HG03280 (cell line): ENCODE results near the gene AUNIP.
"Not testable (repeated sequence)": the region's sequence is repeated elsewhere in the genome, so short reads cannot be mapped to it uniquely, and the experiment has no call there.

Experiments used
- ATAC-seq: cut with Tn5 transposase; IDR thresholded peaks from one replicate; pipeline ENCODE4 v1.9.1; 2021; ENCODE audit warnings: mild to moderate bottlenecking, moderate library complexity; ENCODE audit not compliant: unreplicated experiment

AUNIP gene

DNA sequence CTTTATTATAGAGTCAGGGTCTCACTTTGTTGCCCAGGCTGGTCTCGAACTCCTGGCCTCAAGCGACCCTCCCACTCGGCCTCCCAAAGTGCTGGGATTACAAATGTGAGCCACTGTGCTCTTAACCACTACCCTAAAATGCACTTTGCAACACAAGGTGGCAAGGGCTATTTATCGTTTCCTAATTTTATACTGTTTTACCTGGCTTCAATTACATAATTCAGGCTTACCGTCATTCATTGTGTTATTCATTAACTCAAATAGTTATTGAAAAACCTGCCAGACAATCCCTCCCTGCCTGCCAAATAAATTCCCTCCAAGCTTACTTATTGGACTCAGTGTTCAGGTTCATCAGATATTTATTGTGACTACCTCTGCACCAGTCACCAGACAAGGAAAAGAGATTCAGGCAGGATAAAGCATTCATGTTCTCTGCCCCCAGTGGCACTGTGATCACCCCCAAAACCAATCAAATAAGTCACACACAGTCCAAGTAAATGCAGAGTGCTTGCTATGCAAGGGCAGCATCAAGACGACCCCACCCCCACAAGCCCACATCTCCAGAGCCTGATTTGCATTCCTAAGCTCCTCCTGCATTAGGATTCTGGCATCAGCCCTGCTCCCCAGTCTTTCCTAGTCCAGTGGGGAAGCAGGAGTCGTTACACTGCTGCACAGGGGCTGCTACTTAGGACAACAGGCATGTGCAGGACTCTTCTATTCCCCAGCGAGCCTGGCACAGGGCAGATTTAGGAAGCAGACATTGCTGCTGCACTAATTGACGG is 8.1 kb upstream of the AUNIP start:
- ATAC-seq: no peak

DNA sequence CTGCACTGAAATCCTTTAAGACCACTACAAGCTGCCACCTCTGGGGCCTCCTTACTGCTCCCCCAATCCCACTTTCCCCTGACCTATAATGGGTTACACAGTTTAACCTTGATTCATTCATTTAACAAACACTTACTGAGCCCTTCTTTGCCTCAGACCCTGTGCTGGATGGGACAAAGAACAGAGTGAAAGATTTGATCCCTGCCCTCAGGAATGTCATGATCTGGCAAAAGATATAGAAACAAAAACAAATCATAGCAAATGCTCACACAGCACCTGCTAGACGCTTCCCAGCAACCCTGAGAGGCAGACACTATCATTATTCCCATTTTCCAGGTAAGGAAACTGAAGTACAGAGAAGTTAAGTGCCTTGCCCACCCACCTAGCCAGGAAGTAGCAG is 7.0 kb upstream of the AUNIP start:
- ATAC-seq: no peak

DNA sequence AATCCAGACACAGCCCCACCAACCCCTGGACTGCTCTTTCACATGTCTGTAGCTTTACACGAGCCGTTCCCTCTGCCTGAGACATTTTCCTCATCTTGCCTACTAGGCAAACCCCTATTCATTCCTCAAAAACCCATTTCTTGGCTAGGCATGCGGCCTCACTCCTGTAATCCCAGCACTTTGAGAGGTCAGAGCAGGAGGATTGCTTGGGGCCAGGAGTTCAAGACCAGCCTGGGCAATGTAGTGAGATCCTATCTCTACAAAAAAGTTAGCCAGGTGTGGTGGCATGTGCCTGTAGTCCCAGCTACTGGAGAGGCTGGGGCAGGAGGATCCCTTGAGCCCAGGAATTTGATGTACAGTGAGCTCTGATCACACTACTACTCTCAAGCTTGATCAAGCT is 5.2 kb upstream of the AUNIP start:
- no peak for ATAC-seq

DNA sequence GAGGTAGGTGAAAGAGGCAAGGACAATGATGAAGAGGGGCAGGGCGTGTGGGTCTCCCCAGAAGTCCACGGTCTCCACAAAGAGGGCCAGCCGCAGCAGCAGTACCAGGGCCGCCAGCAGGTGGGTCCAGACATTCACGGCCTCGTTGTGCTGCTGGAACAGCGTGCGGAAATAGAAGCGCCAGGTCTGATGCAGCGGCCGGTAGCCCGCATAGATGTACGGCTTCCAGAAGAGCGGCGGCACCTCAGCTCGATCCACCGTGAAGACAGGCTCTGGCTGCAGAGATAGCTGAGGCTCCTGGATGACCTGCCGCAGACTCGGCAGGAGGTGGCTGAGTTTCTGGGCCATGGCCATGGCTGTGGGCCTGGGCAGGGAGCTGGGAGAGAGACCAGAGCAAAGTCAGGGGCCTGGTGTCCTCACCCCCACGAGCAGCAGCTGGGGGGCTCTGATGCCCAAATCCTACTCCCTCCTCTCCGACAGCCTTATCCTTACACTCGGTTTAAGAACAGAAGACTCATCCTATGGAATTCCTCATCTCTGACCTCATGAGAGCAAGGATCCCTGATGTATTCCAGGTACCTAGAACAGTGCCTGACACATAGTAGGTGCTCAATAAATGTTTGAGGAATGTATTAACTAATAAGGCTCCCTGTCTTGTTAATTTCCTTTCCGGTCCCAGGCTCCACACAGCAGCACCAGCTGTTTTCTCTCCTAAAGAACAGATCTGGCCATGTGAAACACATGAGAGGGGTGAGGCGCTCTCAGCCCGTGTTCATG is 4.4 kb upstream of the AUNIP start:
- ATAC-seq: no peak

DNA sequence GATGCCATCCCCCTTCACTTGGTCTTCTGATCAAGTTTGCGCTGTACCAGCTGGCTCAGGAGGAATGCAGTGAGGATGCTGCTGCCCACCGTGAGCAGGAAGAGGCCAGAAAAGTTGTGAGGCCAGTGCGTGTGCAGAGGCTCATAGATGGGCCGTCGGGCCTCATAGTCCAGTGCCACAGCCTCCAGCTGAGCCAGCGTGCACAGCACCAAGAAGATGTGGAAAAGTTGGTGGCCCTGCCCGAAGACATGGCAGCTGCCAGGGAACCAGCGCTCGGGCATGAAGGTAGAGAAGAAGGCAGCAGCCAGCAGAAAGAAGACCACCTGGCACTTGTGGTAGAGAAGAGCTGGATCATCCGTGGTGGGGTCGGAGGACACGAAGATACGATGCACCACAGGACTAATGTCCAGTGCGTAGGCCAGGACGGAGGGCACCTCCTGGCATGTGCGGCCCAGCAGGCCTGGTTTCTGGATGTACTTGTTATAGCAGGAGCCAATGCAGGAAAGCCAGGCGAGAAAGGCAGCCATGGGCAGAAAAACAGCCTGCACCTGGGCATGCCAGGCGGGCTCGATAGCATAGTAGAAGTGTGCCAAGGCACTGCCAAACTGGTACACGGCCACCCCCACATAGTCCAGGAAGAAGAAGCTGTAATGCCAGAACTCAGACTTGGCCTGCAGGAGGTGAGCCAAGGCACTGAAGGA is 3.7 kb upstream of the AUNIP start:
- ATAC-seq: no peak

DNA sequence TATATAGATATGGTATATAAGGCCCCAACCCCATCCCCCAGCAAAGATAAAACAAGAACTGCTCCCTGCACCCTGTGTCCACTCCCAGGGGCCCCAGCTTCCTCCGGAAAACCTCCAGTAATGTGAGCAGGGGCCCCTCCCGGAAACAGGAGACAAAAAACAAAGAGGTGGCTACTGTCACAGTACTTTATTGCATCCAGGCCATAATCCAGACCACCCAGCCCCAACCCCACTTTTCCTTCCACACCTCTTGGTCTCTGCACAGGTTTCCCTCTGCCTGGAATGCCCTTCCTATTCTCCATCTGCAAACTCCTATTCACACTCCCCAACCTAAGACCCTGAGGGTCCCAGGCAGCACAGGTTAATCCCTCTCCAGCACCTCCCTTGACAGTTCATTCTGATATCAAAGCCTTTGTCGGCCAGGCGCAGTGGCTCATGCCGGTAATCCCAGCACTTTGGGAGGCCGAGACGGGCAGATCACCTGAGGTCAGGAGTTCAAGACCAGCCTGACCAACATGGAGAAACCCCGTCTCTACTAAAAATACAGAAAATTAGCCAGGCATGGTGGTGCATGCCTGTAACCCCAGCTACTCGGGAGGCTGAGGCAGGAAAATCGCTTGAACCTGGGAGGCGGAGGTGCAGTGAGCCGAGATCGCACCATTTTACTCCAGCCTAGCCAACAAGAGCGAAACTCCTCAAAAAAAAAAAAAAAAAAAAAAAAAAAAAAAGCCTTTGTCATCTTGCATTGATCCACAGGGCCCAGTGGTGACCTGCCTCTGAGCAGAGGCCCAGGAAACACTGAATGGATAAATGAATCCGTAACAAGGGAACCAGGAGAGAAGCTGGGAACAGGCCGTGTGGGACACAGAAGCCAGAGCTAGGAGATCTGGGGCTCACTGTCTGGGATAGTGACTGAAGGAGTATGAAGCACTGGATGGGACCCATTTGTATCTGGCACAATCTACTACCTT is 2.3 kb upstream of the AUNIP start:
- ATAC-seq: no peak

DNA sequence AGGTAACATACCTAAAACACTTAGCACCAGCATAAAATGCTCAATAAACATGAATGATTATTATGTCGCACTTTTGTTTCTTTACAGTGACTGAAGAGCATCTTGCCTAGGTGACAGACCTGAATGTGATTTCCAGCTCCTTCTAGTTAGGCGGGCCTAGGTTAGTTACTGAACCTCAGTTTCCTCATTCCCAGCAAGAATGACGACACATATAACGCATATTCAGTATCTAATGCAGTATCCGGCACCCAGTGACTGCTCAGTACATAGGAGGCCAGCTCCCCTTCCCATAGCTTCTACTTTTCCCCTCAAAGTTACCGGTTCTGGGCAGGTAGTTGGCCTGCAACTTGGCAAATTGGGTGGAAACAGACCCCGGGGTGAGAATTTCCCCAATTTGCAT is 763 bp downstream of the AUNIP start:
- ATAC-seq: no peak

DNA sequence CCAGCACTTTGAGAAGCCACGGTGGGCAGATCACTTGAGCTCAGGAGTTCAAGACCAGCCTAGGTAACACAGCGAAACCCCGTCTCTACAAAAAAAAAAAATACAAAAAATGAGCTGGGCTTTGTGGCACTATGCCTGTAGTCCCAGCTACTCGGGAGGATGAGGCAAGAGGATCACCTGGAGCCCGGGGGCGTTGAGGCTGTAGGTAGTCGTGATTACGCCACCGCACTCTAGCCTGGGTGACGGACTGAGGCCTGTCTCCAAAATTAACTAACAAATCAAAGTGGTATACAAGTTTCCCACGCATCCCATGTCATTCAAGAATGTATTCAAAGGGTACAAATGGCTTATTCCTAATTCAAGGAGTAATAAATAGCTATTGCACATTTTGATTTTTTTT is 2.4 kb downstream of the AUNIP start:
- no peak for ATAC-seq

DNA sequence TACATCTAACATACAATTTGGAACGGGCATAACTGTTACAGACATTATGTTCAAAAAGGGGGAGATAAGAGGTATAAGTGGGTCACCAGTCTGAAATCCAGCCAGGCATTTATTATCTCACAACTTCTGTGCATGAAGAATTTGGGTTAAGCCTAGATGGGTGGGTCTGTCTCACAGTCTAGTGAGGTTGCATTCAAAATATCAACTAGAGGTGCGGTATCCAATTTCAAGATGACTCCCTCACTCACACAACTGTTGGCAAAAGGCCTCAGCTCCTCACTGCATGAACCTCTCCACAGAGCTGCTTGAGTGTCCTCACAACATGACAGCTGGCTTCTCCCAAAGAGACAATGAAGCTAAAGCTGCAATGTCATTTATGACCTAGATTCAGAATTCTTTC is 4.7 kb downstream of the AUNIP start:
- no peak for ATAC-seq

DNA sequence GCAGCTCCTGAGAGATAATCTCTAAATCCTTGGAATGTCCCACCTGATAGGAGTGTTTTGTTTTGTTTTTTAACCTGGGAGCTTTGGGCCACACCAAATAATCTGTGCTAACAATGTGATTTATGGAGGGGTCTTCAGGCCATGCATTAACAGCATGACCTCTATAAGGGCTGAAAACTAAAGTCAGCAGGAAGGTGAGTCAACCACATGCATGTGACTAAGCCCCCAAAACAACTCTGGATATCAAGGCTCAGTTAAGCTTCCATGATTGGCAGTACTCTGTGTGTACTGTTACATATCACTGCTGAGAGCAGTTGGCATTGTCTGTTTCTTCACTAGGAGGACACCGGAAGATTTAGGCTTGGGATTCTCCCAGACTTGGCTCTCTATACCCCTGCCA is 10.7 kb downstream of the AUNIP start:
- ATAC-seq: no peak

DNA sequence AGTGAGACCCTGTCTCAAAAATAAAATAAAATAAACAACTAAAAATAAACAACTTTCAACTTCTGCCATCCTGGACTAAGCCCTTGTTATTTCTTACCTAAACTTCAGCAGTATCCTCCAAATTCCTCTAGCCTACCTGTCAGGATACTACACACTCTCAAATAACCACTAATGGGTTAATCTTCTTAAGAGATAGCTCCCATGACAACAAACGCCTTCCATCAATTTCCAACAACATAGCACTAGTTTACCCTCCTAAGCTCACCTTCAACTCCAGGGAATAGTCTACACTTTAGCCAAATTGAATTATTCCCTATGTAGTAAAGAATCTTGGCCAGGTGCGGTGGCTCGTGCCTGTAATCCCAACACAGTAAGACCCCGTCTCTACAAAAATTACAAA is 11.3 kb downstream of the AUNIP start:
- no peak for ATAC-seq

DNA sequence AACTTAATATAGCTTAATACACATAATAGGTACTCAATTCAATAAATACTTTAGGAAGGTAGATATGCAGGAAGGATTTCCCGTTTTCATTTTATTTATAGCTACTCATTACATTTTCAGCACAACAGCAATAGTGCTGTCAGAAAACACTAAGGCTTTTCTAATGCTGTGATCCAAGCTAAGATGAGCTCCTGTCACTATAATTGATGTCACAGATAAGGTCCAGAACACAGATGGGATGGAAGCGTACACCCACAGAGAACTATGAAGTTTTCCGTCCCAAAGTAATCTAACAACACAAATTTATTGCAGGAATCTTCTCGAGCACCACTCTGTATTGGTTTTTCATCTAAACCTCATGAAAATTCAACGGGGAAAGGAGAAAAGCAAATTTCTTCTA is 13.6 kb downstream of the AUNIP start:
- no peak for ATAC-seq

DNA sequence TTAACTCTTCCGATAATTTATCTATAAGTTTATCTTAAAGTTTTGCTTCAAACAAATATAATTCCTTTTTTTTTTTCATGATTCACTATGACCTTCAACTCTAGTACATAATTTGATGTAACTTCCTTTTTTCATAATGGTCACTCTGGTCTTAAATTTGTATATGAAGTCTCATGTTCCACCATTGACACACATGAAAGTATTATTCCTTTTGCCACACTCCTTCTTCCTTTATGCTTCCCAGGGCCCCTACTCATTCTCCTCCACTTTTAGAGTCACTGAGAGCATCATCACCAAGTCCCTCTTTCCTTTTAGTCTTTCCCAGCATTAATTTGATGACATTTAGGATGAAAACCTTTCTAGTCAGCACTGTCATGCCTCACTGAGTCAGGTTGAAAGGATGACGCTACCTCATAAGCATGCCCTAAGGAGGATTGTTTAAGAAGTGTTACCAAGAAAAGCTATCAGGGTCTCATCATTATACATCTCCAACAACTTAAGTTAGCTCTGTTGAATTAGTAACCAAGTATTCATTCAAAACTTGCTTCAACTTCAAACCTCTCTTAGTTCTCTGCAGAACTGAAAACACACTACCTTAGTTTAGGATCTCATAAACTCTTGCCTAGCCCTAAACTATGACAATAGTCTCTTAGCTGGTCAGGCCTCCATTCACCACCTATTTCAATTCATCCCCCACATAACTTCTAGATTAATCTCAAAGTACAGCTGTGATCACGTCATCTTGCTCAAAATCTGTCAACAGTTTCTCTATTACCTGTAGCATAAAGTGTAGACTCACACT is 14.5 kb downstream of the AUNIP start:
- no peak for ATAC-seq

DNA sequence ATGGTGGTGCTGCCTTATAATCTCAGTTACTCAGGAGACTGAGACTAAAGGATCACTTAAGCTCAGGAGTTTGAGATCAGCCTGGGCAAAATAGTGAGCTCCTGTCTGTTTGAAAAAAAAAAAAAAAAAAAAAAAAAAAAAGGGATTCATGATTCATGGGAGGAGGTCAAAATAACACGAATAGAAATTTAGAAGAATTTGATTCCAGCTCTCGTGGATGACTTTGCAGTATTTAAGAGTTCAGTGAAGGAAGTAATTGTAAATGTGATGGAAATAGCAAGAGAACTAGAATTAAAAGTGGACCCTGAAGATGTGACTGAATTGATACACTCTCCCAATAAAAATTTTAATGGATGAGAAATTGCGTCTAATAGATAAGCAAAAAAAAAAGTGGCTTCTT is 15.8 kb downstream of the AUNIP start:
- ATAC-seq: no peak

DNA sequence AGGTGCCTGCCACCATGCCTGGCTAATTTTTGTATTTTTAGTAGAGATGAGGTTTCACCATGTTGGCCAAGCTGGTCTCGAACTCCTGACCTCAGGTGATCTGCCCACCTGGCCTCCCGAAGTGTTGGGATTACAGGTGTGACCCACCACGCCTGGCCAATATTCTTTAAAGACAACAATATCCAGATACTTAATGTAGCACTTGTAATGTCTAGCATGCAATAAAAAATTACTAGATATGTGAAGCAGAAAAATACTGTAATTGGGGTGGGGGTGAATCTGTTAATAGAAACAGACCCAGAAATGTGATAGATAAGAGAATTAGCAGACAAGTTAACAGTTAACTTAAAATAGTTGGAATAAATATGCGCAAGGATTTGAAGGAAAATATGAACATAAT is 19.4 kb downstream of the AUNIP start:
- not testable (repeated sequence) for ATAC-seq

DNA sequence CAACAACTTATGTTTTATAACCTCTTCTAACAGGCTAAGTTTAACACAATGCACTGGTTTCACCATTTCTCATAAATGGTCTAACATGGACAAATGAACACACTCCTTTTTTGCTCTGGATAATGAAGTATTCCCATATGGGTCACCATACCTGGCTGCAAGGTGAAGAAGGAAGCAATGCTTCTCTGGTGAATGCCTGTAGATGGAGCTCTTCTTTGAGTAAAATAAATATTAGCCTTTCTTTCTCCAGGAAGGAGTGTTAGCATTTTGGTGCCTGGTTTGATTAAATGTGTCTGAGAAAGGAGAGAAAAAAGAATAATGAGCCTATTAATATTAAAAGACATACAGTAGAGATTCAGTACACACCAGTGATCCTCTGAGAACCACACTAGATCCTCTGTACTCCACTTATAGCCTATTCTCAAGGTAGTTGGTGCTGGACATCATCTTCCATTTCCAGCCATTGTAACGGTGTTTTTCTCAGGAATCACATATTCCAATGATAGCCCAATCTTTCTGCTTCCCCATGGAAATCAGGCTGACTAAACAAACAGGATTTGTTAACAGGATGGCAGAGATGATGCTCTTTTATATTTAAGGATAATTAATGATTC is 21.9 kb downstream of the AUNIP start:
- ATAC-seq: no peak

DNA sequence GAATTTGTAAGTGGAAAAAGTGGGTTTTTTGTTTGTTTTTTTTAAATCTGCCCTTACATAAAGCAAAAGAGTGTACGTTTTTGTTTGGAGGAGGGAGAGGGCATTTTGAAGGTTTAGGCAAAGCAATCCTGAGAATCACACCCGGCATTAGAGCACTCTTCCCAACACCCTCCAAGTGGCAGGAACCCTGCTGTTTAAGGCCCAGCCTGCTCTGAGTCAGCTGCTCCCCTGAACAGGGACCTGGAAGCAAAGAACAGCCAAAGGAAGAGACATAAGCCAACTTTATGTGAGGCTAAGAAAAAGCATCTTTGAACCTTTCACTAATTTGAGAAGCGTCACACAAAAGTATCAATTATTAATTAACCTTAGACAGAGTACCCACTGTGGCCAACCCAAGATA is 22.6 kb downstream of the AUNIP start:
- ATAC-seq: no peak

DNA sequence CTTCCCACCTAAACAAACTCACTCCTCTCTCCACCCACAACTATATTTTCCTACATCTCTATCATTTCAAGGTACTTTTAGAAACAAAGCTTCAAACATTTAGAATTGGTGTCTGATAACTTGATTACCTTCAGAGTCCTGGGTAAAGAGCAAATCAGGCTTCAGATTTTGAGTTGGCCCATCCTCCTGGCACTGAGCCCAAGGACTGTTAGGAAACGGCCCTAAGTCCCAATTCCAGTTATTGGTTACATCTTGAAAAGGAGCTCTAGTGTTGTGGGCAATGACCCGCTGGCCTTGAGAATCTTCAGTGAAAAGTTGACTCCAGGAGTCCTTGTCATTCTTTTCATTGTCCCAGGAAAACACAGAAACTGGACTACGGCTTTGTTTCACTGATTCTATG is 24.4 kb downstream of the AUNIP start:
- ATAC-seq: no peak

DNA sequence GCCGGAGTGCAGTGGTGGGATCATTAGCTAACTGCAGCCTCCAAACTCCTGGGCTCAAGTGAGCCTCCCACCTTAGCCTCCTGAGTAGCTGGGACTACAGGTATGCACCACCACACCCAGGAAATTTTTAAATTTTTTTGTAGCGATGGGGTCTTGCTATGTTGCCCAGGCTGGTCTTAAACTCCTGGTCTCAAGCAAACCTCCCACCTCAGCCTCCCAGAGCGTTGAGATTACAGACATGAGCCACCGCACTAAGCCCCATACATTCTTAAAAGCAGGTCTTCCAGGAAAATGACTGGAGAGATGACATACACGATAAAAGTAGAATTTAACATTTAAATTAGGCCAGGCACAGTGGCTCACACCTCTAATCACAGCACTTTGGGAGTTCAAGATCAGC is 26.1 kb downstream of the AUNIP start:
- no peak for ATAC-seq
